Smooth muscle cell of the umbilical artery (primary cell): Measurements from ENCODE around the gene CACNB3. TPM values are rescaled to one million over a fixed set of nuclear protein-coding genes. Genes with fewer than 3 reads are reported as not detected.

Source experiments
- total RNA-seq: library from RNA; depleted of rRNA; stranded (reverse); fragments of >200 nt; gene quantifications from 2 replicates; pipeline ENCODE4 v1.2.3, GENCODE V29; 2014

Gene CACNB3
- 9.2 and 22.7 TPM in 2 replicates for total RNA-seq

GRCh38 chr12:48817873-48818830, at the start of gene CACNB3:
CACNB3 (plus strand) TSS chr12:48818496; CDS start chr12:48818930, 434 bp downstream.

GRCh38 chr12:48788854-48789775, 29.2 kb upstream of the CACNB3 start, which contains the start of gene ADCY6:
ADCY6 (minus strand) TSS chr12:48789089; CDS start chr12:48783434, 5,655 bp downstream.

DNA sequence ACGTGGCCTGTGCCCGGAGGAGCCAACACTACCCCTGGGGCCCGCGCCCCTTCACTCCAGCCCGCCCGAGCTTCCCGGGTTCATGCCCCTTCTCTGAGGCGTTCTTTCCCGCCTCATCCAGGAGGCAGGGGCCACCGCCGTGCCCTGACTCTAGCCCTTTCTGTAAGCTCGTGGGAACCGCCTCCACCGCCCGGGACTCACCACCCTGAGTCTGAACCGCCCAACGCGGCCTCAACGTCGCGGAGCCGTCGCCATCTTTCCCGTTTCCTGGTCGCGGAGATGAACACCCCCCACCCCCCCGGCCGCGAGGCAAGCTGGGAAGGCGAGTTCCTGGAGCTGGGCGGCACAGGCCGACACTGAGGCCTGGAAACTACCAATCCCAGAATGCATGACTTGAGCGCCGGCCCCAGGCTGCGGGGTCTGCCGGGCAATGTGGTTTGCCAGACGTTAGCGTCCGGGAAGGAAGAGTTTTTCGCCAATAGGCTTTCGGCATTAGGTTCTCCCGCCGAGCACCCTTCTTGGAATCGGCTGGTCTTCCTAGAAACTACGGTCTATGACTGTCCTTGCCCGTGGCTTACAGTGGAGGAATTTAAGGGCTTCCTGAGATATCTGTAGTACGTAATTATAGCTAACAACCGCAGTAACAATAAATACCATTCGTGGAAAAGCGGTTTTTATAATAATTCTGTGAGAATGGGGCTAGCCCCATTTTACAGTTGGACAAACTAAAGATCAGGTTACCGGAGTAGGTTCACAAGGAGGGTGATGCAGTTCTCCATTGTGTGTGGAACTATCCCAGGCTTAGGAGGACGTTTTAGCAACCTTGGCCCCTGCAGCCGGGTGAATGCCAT, 33.8 kb downstream of the CACNB3 start, which contains the start of gene DDX23:
Gene DDX23 (minus strand): TSS at position 281 of the 851 bp plus-strand sequence. CDS start 6,381 bp downstream, outside the sequence.

GRCh38 chr12:48865281-48866051, 47.2 kb downstream of the CACNB3 start, which contains the start of gene RND1:
RND1 (minus strand) TSS chr12:48865870; CDS start chr12:48865767, 103 bp downstream.

Other genes with a start within 250 kb of the CACNB3 start
- not detected in 2 replicates for gene LALBA, start 248.4 kb upstream of the CACNB3 start, total RNA-seq
- 44.8 and 50.6 TPM in 2 replicates for gene KANSL2, start 136.3 kb upstream of the CACNB3 start, total RNA-seq
- 29.4 and 32.9 TPM in 2 replicates for gene CCNT1, start 101.8 kb upstream of the CACNB3 start, total RNA-seq
- gene ADCY6, start 29.4 kb upstream of the CACNB3 start, total RNA-seq: 56.7 and 65.7 TPM in 2 replicates
- gene DDX23, start 33.7 kb downstream of the CACNB3 start, total RNA-seq: 75.4 and 101 TPM in 2 replicates
- 0.09 and 0.59 TPM in 2 replicates for gene RND1, start 47.4 kb downstream of the CACNB3 start, total RNA-seq
- 32.1 and 40.5 TPM in 2 replicates for gene FKBP11, start 107.0 kb downstream of the CACNB3 start, total RNA-seq
- 31.2 and 52.1 TPM in 2 replicates for gene ARF3, start 139.0 kb downstream of the CACNB3 start, total RNA-seq
- gene WNT10B, start 153.2 kb downstream of the CACNB3 start, total RNA-seq: 0.28 TPM in 1 of 2 replicates, not detected in the other
- gene WNT1, start 159.8 kb downstream of the CACNB3 start, total RNA-seq: not detected in 2 replicates
- gene DDN, start 180.9 kb downstream of the CACNB3 start, total RNA-seq: under 0.01 and 0.18 TPM in 2 replicates
- 59.7 and 62.7 TPM in 2 replicates for gene PRKAG1, start 200.3 kb downstream of the CACNB3 start, total RNA-seq
- 38.0 and 105 TPM in 2 replicates for gene KMT2D, start 242.3 kb downstream of the CACNB3 start, total RNA-seq